NCI-H2081 treated with DMSO at 0.1 percent for 48 hours (cell line): ENCODE data around the gene RNASEH2A.
"Not testable (repeated sequence)": the region's sequence is repeated elsewhere in the genome, so short reads cannot be mapped to it uniquely, and the experiment has no call there.

Source experiments
- DNase-seq: peaks from one replicate; lab custom pipeline; 2025; lab: John Stamatoyannopoulos, UW

Gene RNASEH2A

DNA sequence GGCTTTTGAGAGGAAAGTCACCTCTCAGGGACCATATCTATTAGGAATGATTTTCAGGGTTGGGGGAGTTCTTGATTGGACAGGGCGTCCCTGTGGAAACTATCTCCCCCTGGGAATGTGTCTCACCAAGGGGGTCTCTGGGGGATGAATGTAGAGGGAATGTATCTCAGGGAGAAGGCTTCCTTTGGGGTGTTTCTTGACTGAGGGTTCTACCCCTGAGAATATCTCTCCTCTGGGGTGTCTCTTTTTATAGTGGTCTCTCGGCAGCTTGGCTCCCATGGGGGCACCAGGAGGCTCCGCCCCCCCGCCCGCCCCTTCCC is 27.0 kb downstream of the RNASEH2A start:
- no peak for DNase-seq

DNA sequence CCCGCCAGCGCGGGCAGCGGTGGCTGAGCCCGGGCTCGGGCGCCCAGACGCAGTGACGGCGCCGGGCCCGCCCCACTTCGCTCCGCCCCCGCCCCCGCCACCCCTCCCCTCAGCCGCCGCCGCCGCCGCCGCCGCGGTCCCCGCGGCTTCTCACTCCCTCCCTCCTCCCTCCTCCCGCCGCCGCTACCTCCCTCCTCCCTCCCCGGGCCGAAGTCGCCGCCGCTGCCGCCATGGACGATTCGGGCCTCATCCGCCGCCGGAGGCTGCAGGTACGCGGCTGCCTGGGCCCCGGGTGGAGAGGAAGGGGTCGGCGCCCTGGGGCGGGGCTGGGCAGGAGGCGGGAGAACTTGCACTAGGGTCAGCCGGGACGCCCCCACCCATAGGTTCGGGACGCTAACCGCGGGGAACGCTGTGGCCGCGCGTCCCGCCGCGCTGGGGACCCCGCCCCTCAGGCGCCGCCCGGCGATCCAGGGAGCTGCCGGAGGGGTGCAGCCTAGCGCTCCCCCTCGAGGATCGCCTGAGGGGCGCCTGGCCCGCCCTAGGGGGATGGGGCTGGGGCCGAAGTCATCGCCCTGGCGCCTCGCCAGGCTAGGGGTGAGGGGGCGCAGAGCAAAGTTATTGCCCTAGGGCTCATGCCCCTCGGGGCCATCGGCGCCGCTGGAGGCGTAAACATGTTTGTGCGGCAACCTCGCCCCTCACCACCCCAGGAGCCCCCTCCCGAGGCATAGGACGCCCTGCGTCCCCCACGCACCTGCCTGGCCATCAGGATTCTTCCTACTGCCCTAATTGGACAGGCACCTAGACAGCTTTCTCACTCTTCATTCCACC is 27.6 kb downstream of the RNASEH2A start:
- no peak for DNase-seq

DNA sequence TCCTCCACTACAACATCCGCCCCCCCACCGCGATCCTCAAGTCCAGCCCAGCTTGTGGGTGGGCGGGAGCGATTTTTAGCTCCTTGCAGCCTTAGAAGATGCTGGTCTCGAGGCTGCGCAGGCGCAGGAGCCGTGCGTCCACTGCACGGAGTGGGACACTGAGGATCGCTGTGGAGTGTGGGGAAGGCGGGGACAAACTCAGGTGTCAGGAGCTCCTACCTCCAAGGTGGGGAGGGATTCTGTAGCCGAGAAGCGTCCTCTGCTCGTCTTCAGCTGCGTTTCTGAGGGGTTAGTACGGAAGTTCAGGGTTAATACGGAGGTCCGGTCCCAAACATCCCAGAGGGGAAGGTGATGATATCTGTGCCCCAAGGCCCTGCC is 28.2 kb downstream of the RNASEH2A start, which contains the start of gene RTBDN:
RTBDN (minus strand) TSS at position 14 of the 378 bp plus-strand sequence. CDS start 4,600 bp downstream, outside the sequence.
- DNase-seq, result no peak

DNA sequence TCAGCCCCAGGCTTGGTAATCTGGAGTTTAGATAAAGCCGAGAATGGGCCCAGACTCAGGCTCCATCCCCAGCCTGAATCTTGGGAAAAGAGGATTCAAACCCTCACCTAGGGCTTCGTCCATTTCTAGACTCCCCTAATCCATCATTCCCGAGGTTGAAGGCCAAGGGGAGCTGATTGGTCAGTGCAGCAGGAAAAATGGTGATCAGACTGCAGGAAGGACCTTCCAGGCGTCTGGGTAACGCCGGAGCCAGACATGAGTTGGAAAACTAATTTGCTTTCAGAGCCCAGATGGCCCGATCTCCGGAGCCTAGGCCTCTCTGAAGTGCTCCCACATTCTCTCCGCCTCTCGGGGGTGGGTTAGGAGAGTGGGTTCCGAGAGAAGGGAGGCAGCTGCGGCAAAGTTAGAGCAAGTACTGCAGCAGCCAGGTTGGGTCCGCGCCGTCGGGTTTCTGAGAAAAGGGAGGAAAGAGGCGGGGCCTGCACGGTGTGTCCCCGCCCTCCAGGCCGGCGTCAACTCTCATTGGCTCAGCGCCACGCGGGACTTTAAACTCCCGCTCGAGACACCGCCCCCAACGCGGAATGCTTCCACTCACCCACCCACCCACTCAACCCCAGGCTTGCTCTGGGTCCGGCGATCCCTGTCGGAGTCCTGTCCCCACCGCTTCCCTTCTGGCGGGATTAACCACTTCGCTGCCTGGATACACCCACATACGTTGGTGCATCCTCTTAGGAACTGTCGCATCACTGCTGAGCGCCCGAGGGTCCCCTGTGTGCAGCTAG is 28.8 kb downstream of the RNASEH2A start:
- DNase-seq, result no peak

DNA sequence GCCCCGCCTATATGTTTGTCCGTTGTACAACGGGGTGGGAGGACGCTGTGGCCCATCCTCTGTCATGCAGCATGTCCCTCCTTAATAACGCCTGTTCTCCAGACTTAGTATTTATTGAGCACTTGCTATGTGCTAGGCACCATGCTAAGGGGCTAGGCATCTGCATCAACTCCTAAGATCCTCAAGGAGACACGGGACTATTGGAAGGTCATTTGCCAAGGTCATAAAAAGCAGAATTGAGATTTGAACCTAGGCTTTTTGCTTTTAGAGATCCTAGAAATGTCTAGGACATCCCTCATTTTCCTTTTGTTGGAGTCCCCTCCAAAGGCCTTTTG is 30.1 kb downstream of the RNASEH2A start:
- DNase-seq, result no peak

DNA sequence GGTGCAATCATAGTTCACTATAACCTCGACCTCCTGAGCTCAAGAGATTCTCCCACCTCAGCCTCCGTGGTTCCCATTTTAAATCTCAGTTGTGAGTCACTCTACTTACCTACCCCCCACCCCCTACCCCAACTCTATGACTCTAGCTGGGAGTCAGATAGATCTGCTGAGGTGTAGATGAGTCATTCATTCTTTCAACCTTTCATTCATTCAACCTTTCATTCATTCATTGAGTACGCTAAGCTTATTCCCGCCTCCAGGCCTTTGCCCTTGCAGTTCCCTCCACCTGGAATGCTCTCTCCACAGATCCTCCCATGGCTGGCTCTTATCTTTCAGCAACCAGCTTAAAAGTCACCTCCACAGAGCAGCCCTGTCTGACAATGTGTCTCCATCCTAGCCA is 30.8 kb downstream of the RNASEH2A start:
- DNase-seq, result no peak

DNA sequence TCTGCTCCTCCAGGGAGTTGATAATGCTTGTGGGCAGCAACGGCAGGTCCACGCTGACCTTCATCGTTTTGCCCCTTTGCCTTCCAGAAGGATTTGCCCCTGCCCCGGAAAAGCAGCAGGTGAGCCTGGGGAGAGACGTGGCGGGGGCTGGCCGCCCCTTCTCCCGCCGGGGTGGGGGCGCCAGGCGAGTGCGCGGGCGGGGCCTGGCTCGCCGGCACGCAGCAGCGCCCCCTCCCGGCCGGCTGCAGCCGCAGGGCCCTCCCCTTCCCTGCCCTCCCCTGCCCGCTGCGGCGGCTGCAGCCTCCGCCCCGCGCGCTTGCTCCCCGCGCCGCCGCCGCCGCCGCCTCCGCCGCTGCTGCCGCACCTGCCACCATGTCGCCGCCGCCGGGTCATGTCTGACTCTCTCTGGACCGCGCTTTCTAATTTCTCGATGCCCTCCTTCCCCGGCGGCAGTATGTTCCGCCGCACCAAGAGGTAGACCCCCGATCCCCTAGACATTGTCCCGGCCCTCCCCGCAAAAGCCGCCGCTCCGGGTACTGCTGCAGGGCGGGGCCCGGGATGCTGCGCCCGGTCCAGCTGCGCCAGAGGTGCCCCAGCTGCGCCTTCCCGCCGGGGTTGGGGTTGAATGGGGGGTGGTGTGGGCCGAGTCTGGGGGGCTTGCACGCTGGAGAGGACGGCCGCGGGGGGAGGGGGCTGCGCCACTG is 31.9 kb downstream of the RNASEH2A start, which contains the start of gene MAST1:
MAST1 (plus strand) TSS at position 334 of the 704 bp plus-strand sequence; CDS start at position 392, 58 bp downstream.
- DNase-seq, result no peak

DNA sequence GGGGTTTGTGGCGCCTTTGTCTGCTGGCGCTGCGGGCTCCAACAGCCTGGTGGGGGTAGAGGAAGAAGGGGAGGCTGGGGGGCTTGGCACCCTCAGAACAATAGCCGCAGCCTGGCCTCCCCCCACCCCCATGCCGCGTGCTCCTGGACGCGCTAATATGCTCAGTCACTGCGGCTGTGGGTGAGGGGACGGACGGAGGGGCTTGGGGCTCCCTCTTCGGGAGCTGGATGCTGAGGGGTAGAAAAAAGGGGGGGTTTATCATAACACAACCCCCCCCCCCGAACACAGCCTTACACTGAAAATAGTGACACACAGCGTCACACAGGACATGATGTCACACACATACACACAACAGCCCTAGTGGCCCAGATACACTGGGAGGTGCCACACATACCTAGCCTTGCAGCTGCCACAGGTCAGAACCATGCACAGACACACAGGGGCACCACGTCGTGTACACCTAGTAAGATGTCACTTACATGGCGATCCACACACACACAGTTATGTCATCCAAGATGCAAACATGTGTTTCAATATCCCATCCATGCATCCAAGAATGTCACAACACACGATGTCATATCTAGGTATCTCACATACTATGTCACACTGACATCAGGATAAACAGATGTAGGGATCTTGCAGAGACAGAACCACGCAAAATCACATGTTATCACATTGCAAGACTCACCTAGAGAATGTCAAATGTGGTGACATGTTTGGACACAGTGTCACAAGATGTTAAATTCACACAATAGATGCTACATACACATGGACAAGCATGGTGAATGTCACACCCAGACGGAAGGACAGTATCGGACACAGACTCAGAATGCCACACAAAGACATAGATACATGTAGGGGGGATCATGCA is 32.7 kb downstream of the RNASEH2A start:
- no peak for DNase-seq

DNA sequence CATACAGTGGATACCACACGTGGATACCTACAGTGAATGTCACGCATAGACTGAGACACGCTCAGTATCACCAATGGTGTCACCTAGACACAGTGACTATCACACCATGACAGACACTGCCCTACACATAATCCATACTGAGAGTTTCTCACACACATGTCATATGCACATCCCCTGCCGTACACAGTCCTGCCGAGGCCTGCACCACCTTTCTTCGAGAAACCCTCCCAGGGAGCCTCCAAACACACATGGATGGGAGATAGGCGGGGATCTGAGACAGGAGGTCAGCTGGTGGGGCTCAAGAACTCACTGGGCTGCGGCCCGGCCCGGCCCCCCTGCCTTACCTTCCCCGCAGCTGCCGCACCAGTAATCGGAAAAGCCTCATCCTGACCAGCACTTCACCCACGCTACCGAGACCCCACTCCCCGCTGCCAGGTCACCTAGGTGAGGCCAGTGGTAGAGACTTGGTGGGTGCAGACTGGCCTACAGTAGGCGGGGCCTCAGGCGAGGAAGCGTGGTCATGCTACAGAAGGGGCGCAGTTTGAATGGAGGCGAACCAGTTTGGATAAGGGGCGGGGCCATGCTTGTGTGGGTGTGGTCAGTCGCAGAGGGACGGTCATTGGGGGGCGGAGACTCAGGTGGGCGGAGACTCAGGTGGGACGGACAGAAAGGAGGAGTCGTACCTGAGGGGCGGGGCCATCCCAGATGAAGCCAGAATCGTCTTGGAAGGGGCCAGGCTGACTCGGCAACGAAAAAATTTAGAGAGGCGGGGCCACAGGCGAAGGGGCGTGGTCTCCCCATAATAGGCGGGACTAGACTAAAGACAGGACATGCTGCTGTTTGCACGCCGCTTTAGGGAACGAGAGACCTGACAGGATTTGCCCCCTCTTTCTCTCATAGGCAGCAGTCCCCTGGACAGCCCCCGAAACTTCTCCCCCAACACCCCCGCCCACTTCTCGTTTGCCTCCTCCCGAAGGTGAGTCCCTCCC is 34.0 kb downstream of the RNASEH2A start:
- no peak for DNase-seq

DNA sequence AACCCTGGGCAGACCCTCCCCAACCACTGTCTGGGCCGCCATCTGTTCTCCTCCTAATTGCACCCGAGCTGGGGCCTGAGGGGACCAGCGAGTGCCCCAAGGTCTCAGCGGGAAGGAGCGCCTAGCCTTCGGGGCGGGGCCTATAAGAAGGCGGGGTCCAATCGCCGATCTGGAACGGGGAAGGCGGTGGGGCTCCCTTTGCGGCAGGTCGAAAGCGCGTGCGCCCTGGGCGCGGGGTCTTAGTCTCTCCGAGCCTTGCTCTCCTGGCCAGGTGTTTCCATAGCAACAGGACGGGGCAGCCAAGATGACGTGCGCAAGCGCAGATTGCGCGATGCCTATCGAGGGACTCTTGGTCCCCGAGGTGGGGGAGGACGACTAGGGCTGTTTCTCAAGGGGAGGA is 34.7 kb downstream of the RNASEH2A start:
- DNase-seq, result no peak

DNA sequence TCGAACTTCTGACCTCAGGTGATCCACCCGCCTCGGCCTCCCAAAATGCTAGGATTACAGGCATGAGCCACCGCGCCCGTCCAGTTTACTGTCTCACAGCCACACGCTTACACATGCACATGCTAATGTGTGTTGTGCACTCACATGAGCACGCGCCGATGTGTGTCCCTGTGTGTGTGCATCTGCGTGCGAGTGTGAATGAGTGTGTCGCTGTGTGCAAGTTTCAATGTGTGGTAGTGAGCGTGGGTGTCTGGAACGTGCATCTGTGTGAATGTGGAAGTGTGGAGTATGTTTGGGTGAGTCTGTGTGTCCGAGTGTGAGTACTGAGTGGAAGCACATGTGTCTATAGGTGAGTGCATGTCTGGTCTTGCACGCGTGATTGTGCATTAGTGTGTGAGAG is 36.1 kb downstream of the RNASEH2A start:
- DNase-seq, result no peak

DNA sequence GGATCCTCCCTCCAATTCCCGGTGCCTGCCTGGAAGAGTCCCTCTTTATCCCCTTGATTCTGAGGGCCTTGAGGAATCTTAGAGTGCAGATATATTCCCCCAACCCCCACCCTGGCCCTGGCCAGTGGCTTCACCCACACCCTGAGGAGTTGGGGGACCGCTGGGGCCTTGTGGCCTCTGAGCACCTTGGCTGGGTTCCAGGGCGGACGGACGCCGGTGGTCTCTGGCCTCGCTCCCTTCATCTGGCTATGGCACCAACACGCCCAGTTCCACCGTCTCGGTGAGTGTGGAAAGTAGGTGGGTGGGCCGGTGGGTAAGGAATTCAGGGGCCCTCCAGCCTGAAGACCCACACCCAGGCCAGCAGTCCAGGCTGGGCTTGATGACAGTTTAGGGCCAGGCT is 36.9 kb downstream of the RNASEH2A start:
- DNase-seq, result no peak

DNA sequence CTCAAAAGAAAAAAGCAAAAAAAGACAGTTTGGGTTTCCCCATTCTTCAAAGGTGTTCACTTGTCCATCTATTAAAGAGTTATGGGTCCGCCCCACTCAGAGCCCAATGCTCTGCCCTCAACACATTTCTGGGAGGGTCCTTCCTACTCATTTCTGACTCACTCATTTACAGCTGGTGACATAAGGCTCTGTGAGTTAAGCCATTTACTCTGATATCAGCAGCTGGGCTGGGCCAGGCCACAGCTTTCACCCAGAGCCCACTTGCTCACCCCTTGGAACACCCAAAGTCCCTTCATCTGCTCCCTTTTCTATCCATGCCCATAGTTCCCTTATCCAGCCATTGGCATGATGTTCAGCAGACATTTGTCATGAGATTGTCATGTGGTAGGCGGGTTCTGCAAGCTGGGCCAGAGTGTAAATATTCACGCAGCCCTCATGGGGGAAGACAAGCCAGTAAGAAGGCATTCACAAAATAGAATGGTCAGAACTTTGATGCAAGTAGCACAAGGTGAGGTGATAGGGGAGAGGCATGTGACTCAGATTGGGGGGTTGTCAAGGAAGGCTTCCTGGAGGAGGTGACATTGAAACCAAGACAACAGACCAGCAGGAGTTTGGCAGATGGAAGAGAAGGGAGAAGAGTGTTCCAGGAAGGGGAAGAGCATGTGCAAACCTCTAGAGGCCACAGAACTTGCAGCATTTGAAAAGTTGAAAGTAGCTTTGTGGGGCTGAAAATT is 37.8 kb downstream of the RNASEH2A start:
- DNase-seq, result no peak

DNA sequence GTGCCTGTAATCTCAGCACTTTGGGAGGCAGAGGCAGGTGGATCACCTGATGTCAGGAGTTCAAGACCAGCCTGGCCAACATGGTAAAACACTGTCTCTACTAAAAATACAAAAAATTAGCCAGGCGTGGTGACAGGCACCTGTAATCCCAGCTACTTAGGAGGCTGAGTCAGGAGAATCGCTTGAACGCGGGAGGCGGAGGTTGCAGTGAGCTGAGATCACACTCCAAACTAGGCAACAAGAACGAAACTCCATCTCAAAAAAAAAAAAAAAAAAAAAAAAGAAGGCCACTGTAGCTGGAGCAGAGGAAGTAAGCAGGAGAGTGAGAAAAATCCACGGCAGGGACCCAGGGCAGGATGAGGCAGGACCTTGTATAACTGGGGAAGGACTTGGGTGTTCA is 40.2 kb downstream of the RNASEH2A start:
- not testable (repeated sequence) for DNase-seq

DNA sequence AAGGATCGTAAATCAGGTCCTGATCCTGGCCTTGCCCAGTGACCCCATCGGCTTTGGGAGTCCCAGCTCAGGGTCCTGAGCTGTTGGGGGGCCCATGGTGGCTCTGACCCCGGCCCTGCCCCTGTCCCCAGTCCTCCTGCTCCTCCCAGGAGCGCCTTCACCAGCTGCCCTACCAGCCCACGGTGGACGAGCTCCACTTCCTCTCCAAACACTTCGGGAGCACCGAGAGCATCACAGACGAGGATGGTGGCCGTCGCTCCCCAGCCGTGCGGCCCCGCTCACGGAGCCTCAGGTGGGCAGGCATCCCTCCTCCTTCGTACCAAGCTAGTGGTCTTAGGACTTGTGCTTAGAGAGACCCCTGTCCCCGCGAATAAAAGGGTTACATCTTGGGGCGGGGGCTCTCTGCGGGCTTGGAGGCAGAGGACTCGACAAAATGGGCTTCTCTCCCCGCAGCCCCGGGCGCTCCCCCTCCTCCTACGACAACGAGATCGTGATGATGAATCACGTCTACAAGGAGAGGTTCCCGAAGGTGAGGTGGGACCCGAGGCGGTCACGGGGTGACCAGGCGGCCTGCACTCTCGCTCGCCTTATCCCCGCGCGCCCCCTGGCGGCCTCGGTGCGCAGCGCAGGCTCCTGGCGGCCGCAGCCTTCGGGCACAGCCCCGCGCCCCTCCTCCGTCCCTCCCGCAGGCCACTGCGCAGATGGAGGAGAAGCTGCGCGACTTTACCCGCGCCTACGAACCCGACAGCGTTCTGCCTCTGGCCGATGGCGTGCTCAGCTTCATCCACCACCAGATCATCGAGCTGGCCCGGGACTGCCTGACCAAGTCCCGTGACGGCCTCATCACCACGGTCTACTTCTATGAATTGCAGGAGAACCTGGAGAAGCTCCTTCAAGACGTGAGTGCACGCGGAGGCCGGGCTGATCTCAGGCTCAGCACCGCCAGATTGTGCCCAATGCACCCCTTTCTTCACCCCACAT is 41.1 kb downstream of the RNASEH2A start:
- DNase-seq, result no peak

DNA sequence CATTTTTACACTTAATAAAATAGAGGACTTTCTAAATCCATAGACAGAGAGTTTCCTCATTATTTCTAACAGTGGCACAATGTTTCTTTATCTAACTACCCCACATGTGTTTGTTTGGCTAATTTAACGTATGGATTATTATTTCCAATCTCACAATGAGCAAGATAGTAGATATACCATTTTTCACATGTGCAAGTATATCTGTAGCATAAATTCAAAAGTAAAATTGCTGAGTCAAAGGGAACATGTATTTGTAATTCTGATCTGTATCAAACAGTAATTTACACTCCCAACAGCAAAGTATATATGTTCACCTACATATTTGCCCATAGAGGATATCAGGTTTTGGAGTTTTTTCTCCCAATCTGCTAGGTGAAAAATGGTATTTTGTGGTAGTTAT is 50.3 kb downstream of the RNASEH2A start:
- no peak for DNase-seq

DNA sequence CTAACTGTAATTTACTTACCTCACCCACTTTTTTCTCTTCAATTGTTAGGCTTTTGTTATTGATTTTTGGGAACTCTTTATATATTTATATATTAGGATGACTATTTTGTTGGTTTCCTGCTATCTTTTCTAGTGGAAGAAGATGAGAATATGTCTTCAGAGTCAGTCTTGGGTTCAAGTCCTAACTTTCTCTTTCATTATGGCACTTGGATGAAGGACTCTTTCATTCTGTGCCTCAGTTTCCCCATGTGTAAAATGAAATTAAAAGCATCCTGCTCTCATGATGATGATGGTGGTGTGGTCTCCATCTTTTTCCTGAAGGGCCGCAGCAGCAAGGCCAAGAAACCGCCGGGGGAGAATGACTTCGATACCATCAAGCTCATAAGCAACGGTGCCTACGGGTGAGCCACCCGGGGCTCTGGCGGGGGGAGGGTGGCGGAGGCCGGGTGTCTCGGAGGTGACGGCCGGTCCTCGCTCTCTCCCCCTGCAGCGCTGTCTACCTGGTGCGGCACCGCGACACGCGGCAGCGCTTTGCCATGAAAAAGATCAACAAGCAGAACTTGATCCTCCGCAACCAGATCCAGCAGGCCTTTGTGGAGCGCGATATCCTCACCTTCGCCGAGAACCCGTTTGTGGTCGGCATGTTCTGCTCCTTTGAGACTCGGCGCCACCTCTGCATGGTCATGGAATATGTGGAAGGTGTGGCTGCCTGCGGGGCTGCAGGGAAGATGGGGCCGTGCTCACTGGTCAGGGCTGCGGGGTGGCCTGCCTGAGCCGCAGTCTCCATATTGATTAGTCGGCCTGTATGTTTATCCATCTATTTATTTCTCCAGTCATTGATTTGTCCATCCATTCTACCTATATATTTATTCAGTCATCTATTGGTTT is 51.9 kb downstream of the RNASEH2A start:
- DNase-seq, result no peak

DNA sequence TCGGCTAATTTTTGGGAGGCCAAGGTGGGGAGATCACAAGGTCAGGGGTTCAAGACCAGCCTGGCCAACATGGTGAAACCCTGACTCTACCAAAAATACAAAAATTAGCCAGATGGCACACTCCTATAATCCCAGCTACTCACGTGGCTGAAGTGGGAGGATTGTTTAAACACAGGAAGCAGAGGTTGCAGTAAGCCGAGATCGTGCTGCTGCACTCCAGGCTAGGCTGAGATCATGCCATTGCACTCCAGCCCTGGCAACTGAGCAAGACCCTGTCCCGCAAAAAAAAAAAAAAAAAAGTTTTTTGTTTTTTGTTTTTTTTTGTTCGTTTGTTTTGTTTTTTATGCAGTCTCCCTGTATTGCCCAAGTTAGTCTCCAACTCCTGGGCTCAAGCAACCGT is 53.2 kb downstream of the RNASEH2A start:
- DNase-seq, result no peak
